HepG2 (cell line): ENCODE measurements around the gene RPL5. TPM values are rescaled to one million over a fixed set of nuclear protein-coding genes. Genes with fewer than 3 reads are reported as not detected.

ENCODE experiments used
- ELF4 ChIP-seq: sonication (generic); formaldehyde crosslinking; IDR thresholded peaks from 2 replicates; pipeline ENCODE4 v1.5.0; 2020; ENCODE audit warnings: missing genetic modification reagents, mild to moderate bottlenecking, moderate library complexity, borderline replicate concordance
- HMGXB4 ChIP-seq, 2 experiments: sonication (generic) in 1 of 2; formaldehyde crosslinking in 1 of 2; IDR thresholded peaks; 2 replicates each; pipeline versions ENCODE4 v1.4.0 to v1.6.1; 2018 to 2020; ENCODE audit warnings: missing genetic modification reagents in 2 of 2, borderline replicate concordance in 1 of 2, low read depth in 1 of 2, mild to moderate bottlenecking in 1 of 2, missing biosample characterization in 1 of 2
- MAX ChIP-seq: IDR thresholded peaks from 2 replicates; pipeline ENCODE4 v1.6.1; 2012; ENCODE audit warnings: inconsistent platforms
- MLLT10 ChIP-seq: sonication (generic); formaldehyde crosslinking; IDR thresholded peaks from 2 replicates; pipeline ENCODE4 v1.4.0; 2020; ENCODE audit warnings: missing genetic modification reagents
- PHB2 ChIP-seq: fragments of 450-650 bp; IDR thresholded peaks from 2 replicates; pipeline ENCODE4 v1.6.1; 2018; ENCODE audit not compliant: partially characterized antibody
- POLR2AphosphoS5 ChIP-seq: IDR thresholded peaks from 2 replicates; pipeline ENCODE4 v1.6.1; 2012; ENCODE audit warnings: low read depth, low read length
- RBAK ChIP-seq: sonication (generic); formaldehyde crosslinking; IDR thresholded peaks from 2 replicates; pipeline ENCODE4 v1.5.1; 2020; ENCODE audit warnings: mild to moderate bottlenecking, missing genetic modification reagents
- RCOR2 ChIP-seq: IDR thresholded peaks from 2 replicates; pipeline ENCODE4 v1.6.1; 2016; ENCODE audit warnings: missing biosample characterization, missing genetic modification reagents
- RFXANK ChIP-seq: IDR thresholded peaks from 2 replicates; pipeline ENCODE4 v1.6.1; 2016
- SALL1 ChIP-seq: sonication (generic); formaldehyde crosslinking; IDR thresholded peaks from 2 replicates; pipeline ENCODE4 v1.8.0; 2022; ENCODE audit warnings: mild to moderate bottlenecking, missing genetic modification reagents
- SOX13 ChIP-seq, 3 experiments: fragments of 450-650 bp in 1 of 3; sonication (generic) in 1 of 3; formaldehyde crosslinking in 1 of 3; IDR thresholded peaks in 2 of 3; conservative IDR thresholded peaks in 1 of 3; 2 replicates each; pipeline versions ENCODE4 v1.5.0 to v1.6.1; 2016 to 2020; ENCODE audit warnings: antibody characterized with exemption in 1 of 3, mild to moderate bottlenecking in 1 of 3, missing compliant biosample characterization in 1 of 3, missing genetic modification reagents in 1 of 3, moderate library complexity in 1 of 3
- TFAP4 ChIP-seq: sonication (generic); IDR thresholded peaks from 2 replicates; pipeline ENCODE4 v1.6.1; 2016; ENCODE audit warnings: low read depth, borderline replicate concordance
- U2AF2 ChIP-seq: fragments of 200-400 bp; formaldehyde crosslinking; IDR thresholded peaks from 2 replicates; pipeline ENCODE4 v1.6.1; 2017; ENCODE audit warnings: low read depth, mild to moderate bottlenecking, low read length
- ZNF101 ChIP-seq: sonication (generic); formaldehyde crosslinking; IDR thresholded peaks from 2 replicates; pipeline ENCODE4 v1.4.0; 2020; ENCODE audit warnings: mild to moderate bottlenecking, low read depth, missing genetic modification reagents, borderline replicate concordance
- ZNF30 ChIP-seq: sonication (generic); formaldehyde crosslinking; IDR thresholded peaks from 2 replicates; pipeline ENCODE4 v1.5.0; 2020; ENCODE audit warnings: mild to moderate bottlenecking, missing genetic modification reagents
- ZNF382 ChIP-seq: sonication (generic); formaldehyde crosslinking; IDR thresholded peaks from 2 replicates; pipeline ENCODE4 v1.5.0; 2020; ENCODE audit warnings: missing genetic modification reagents, mild to moderate bottlenecking, borderline replicate concordance
- ZNF432 ChIP-seq: sonication (generic); formaldehyde crosslinking; IDR thresholded peaks from 2 replicates; pipeline ENCODE4 v1.5.0; 2020; ENCODE audit warnings: missing genetic modification reagents, mild to moderate bottlenecking, borderline replicate concordance
- ZNF609 ChIP-seq: sonication (generic); formaldehyde crosslinking; IDR thresholded peaks from 2 replicates; pipeline ENCODE4 v1.4.0; 2020; ENCODE audit warnings: mild to moderate bottlenecking, missing genetic modification reagents, borderline replicate concordance
- polyA plus RNA-seq, 8 experiments: library from polyadenylated mRNA; depleted of rRNA in 3 of 8; stranded (reverse) in 7 of 8; unstranded in 1 of 8; fragments of >200 nt; fragmentation: Illumina TruSeq in 4 of 8; extraction: Trizol in 4 of 8; gene quantifications; 2 replicates each; pipeline versions ENCODE4 v1.2.1 to v1.2.3, GENCODE V29; 2011 to 2016; ENCODE audit warnings: low read depth in 4 of 8, missing spikeins in 1 of 8, mixed read lengths in 1 of 8; ENCODE audit not compliant: insufficient read depth in 1 of 8
- total RNA-seq, 5 experiments: library from RNA; depleted of rRNA; stranded (reverse); fragments of >200 nt; fragmentation: Illumina TruSeq; extraction: Trizol; gene quantifications; 2 replicates each; pipeline ENCODE4 v1.2.3, GENCODE V29; 2016; ENCODE audit warnings: low read depth in 1 of 5
- TF ChIP-seq, protein P1 (sequence below): sonication (generic); formaldehyde crosslinking; conservative IDR thresholded peaks from 2 replicates; pipeline ENCODE4 v1.5.0; 2020; ENCODE audit warnings: missing genetic modification reagents

The RPL5 gene
- total and polyA plus RNA-seq, 2 of the 13 experiments (the other 11 are each of a cell fraction or from before 2014, with no cell fraction given) = 2,304 to 2,520 TPM

GRCh38 chr1:92831762-92832536 lies at the start of gene RPL5 (continued):
- TF ChIP-seq MLLT10 (CRISPR knock-in tag) (no peak; the same call in 1 of the 2 replicates), MAX (peak; percentile 98), TFAP4 (no peak), ELF4 (CRISPR knock-in tag) (no peak), SOX13 (IDR thresholded peaks at IDR 0.05) (peak; percentile 10; the same call in 1 of the 2 replicates), SOX13 (CRISPR knock-in tag; conservative IDR thresholded peaks at IDR 0.05 in 1 of 2, IDR thresholded peaks at IDR 0.05 in 1 of 2) (peak in 1 of 2 experiments; percentile 45; a peak in 1 of 4 replicates), ZNF382 (CRISPR knock-in tag) (no peak), RBAK (CRISPR knock-in tag) (no peak), ZNF30 (no peak), ZNF432 (CRISPR knock-in tag) (no peak), PHB2 (no peak), RCOR2 (0 out of 2 replicates have a peak, but pooled peaks have one; percentile 15), SALL1 (peak; percentile 97), ZNF609 (CRISPR knock-in tag) (peak; percentile 74; the same call in 1 of the 2 replicates), RFXANK (CRISPR knock-in tag) (peak; percentile 82; the same call in 1 of the 2 replicates), HMGXB4 (CRISPR knock-in tag; IDR thresholded peaks at IDR 0.05; ENCODE audit: borderline replicate concordance in 1 of 2, low read depth in 1 of 2) (peak; percentile 98 to 99), POLR2AphosphoS5 (peak; percentile 100), ZNF101 (CRISPR knock-in tag) (no peak), U2AF2 (peak; percentile 23; the same call in 1 of the 2 replicates)
- TF ChIP-seq, protein P1, sequence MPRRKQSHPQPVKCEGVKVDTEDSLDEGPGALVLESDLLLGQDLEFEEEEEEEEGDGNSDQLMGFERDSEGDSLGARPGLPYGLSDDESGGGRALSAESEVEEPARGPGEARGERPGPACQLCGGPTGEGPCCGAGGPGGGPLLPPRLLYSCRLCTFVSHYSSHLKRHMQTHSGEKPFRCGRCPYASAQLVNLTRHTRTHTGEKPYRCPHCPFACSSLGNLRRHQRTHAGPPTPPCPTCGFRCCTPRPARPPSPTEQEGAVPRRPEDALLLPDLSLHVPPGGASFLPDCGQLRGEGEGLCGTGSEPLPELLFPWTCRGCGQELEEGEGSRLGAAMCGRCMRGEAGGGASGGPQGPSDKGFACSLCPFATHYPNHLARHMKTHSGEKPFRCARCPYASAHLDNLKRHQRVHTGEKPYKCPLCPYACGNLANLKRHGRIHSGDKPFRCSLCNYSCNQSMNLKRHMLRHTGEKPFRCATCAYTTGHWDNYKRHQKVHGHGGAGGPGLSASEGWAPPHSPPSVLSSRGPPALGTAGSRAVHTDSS (CRISPR knock-in tag) = no peak
